NCI-H2029 treated with DMSO at 0.1 percent for 48 hours (cell line): ENCODE measurements around the gene CRYAB.
"Not testable (repeated sequence)": the region's sequence is repeated elsewhere in the genome, so short reads cannot be mapped to it uniquely, and the experiment has no call there.

ENCODE experiments used
- DNase-seq: peaks from one replicate; lab custom pipeline; 2025; lab: John Stamatoyannopoulos, UW

CRYAB gene

GRCh38 chr11:111908639-111909305 lies 2.8 kb downstream of the CRYAB start:
- DNase-seq, result no peak

DNA sequence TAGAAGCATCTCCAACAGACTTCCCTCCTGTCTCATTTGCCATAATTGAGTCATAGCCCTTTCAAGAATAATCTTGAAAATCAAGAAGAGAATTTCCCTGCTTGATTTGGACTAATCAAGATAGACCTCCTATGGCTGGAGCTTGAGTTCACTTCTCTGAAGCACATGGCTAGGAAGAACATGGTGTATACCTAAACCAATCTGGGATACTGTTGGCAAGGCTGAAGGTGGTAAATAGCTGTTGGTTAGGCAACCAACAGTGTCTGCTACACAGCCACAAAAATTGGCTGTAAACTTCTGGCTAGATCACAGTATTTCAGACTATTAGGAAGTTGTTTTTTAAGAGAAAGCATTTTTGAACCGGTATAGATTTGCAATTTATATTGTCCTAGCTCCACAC lies 4.9 kb downstream of the CRYAB start:
- DNase-seq, result no peak

GRCh38 chr11:111905411-111905810 lies 6.2 kb downstream of the CRYAB start:
- no peak for DNase-seq

- no peak for DNase-seq
Observed at GRCh38 chr11:111886844-111887243, 24.7 kb downstream of the CRYAB start.

GRCh38 chr11:111886032-111886431 lies 25.5 kb downstream of the CRYAB start:
- DNase-seq, result no peak

GRCh38 chr11:111885053-111885452 lies 26.5 kb downstream of the CRYAB start:
- DNase-seq, result not testable (repeated sequence)

DNA sequence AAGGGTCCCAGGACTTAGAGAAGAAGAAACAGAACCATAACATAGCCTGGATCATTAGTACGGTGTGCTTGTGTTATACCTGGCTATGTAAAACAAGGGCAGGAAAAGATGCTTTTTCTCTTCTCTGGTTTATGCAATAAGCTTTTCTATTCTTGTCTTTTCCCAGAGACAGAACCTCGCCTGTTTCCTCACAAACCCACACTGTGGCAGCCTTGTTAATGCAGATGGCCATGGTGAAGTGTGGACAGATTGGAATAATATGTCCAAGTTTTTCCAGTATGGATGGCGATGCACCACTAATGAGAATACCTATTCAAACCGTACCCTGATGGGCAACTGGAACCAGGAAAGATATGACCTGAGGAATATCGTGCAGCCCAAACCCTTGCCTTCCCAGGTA lies 29.4 kb downstream of the CRYAB start:
- no peak for DNase-seq

DNA sequence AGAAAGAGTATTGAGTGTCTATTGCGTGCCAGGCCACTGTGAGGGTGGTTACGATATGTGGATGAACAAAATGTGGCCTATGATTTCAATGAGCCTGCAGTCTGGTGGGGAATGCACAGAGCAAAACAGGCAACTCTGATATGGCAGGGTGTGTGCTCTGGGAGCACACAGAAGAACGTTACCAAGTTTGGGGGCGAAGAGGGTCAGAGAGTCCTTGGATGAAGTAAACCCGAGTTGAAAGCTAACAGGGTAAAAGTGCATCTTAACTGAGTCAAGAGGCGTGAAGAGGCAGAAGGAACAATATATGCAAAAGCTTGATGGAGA lies 32.0 kb downstream of the CRYAB start:
- DNase-seq, result no peak

GRCh38 chr11:111878849-111879636 lies 32.5 kb downstream of the CRYAB start, which contains the start of the genes CFAP68 and FDXACB1:
CFAP68 (plus strand) TSS chr11:111879541; CDS start chr11:111879561, 20 bp downstream.
FDXACB1 (minus strand) TSS chr11:111879165; CDS start chr11:111879132, 33 bp downstream.
- DNase-seq, result peak; percentile 96

- peak; percentile 26 for DNase-seq
Observed at GRCh38 chr11:111878385-111878848, 33.2 kb downstream of the CRYAB start.

DNA sequence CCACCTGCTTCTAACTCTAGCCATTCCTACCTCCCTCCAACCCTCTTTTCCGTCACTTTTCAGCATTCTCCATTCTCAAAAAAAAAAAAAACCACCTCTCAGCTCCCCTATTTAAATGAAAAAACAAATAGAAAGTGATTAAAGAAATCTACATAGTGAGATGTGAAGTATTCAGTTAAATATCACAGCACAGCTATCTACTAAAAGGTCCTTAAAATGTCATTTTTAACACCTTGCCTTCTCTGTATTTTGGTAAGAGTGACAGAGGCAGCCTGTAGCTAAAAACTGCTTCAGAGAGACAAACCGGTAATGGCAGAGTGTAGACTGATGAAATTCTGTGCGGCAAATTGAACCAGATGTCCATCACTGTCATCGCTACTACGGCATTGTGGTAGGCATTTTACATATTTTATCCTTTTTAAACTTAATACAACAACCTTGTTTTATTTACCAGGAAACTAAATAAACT lies 39.8 kb downstream of the CRYAB start:
- no peak for DNase-seq

- peak; percentile 19 for DNase-seq
Observed at GRCh38 chr11:111870886-111871692, 40.5 kb downstream of the CRYAB start, which contains the start of gene ALG9. ALG9 (minus strand) TSS chr11:111871581; CDS start chr11:111871482, 99 bp downstream.

GRCh38 chr11:111870522-111870885 lies 41.1 kb downstream of the CRYAB start:
- DNase-seq, result no peak

DNA sequence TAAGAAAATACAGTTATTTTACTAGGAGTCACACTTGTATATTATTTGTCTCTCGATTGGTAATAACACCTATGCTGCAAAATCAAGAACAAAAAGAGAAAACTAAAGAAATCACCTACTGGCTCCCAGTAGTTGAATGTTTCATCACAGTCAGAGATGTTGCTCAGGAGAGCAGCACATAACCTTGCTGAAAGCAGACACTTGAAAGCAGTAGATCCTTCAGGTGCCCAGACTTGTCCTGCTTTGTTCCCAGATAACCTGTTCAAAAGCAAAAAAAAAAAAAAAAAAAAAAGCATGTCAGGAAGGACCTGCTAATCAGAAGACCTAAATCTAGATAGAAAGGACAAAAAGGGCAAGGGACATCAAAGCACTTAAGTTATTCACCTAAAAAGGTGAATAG lies 41.5 kb downstream of the CRYAB start:
- no peak for DNase-seq

DNA sequence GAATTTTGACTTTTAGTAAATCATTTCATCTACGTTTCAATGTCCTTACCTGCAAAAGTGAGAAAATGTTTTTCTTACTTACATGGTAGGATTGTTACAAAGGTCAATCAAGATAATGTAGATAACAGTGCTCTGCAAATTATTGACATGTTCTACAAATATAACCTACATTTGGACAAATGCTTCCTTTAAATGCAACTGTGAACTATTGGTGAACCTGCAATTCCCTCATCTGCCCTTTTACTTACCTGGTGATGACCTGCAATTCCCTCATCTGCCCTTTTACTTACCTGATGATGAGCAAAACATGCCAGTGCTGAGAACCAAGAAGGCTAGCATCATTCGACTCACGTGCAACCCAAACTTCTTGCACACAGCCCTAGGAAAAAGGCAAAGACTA lies 51.3 kb downstream of the CRYAB start:
- no peak for DNase-seq
